Erythroblast (primary cell): ENCODE results near the gene VAV1.

Experiments
- GATA1 ChIP-seq: IDR thresholded peaks from 2 replicates; pipeline ENCODE4 v1.6.1; 2011; ENCODE audit warnings: low read depth, mild to moderate bottlenecking, control low read depth, low read length, moderate library complexity
- POLR2A ChIP-seq: IDR thresholded peaks from 2 replicates; pipeline ENCODE4 v1.6.1; 2011; ENCODE audit warnings: mild to moderate bottlenecking, low read length

GRCh38 chr19:6767357-6768235, 4.9 kb upstream of the VAV1 start, which contains the start of gene SH2D3A:
- TF ChIP-seq POLR2A (no peak), GATA1 (no peak)
